SIG-M5 (cell line): ENCODE data around the gene CFB.
A peak's percentile ranks its signal among the peaks of the same experiment; 100 is the strongest.
"Not testable (repeated sequence)": the region's sequence is repeated elsewhere in the genome, so short reads cannot be mapped to it uniquely, and the experiment has no call there.

Experiments
- DNase-seq: peaks from one replicate; lab custom pipeline; 2025; lab: John Stamatoyannopoulos, UW

Gene CFB

GRCh38 chr6:31945507-31946369 lies at the start of gene CFB:
Gene CFB (plus strand): TSS chr6:31946095. CDS start chr6:31946222, 127 bp downstream.
- no peak for DNase-seq

- DNase-seq: no peak
These were observed 49.4 kb upstream of the CFB start for GRCh38 chr6:31896493-31896855.

GRCh38 chr6:31896856-31897611 lies 48.9 kb upstream of the CFB start:
- DNase-seq: no peak

- DNase-seq: peak; percentile 32
These were observed 48.1 kb upstream of the CFB start, which contains the start of gene EHMT2 for GRCh38 chr6:31897612-31898382. Gene EHMT2 (minus strand): TSS chr6:31897698. CDS start chr6:31897677, 21 bp downstream.

DNA sequence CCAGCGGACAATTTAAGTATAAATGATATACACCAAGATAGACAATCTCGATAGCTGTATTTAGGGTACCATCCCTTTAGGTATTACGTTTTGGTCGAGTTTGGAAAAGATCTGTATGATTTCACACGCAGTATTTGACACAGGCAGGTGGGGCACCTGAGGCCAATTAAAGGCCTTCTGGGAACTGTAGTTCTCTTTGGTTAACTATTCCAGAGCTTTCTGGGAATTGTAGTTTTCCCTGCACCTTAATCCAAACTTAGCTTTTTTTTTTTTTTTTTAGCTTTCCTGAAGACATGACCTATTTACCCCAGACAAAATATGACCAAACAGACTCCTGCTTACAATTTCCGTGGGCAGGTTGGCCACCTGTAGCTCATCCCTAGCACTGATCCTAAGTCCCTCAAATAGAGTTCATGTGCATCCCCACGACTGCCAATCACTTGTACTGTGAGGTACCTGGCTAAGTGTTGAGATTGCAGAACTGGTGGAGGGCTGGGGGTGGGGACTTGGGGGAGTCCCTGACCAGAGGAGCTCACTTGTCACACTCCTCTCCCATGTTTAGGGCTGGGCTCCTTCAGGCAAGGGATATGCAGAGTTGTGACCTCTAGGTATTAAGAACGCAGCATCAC lies 47.4 kb upstream of the CFB start:
- no peak for DNase-seq

GRCh38 chr6:31899215-31899614 lies 46.7 kb upstream of the CFB start:
- no peak for DNase-seq

DNA sequence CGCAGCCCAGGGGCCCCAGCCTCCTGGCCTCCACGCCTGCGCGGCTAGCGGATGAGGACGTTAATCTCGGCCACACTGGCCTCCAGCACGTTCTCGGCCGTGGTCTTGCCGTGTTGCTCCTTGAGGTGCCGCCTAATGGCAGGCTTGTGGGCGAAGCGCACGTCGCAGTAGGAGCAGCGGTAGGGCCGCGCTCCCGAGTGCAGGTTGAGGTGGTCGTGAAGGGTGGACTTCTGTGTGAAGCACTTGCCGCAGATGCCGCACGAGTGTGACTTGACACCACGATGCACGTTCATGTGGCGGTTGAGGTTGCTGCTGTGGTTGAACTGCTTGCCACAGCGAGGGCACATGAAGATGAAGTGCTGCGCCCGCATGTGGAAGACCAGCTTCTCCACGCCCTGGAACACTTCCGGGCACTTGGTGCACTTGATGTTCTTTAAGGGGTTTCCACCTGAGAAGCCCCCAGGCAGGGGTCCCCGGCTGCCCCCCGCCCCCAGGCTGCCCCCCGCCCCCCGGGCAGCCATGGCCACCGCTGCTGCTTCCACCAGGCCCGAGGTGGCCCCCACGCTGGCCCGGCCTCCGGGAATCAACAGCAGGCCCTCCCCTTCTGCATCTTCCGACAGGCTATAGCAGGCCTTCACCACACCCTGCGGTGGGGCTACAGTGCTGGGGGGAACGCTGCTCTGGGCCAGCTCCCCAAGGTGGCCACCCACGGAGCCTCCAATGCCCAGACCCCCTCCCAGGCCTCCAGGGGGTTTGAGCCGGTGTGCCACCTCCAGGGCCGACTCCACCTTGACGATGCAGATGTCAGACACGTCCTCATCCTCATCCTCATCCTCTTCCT lies 45.8 kb upstream of the CFB start:
- DNase-seq: no peak

DNA sequence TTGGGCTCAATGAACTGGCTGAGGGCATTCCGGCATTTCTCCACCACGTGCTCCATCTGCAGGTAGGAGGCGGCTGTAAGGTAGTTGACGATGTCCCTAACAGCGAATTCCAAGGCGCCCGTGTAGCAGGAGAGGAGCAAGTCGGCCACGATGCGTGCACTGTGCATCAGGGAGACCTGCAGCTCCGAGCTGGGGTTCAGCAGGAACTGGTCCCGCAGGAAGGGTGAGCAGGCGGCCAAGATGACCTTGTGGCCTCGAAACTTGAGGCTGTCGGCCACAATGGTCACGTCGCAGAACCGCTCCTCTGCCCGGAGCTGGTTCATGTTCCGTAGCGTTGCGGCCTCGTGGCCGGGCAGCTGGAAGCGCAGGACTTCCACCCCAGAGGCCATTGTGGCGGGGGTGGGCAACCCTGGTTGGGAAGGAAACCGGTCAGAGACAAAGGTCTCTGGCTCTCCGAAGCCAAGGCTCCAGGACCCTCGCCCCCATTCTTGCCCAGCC lies 44.9 kb upstream of the CFB start:
- DNase-seq: no peak

DNA sequence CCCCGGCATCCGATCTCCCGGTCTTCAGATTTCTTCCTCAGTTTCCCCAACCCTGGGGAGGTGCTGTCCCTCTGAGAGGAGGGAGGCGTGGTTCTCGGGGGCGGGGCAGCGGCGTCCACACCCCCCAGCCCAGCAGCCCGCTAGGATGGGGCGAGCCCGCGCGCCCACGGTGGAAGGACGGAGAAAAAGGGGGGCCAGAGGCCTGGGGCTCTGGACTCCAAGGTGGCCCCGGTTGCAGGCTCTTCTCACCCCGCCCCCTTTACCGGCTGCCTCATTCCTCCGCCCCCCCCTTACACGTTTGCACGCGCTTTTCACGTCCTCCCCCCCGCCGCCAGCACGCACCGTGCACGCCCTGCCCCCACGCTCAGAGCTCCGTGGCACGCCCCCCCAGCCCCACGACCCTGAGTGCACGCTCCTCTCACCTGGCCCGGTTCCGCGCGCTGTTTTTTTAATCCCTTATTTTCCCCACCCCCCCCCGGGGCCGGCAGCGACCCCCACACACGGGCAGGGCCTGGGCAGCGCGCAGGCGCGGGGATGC lies 44.4 kb upstream of the CFB start:
- no peak for DNase-seq

DNA sequence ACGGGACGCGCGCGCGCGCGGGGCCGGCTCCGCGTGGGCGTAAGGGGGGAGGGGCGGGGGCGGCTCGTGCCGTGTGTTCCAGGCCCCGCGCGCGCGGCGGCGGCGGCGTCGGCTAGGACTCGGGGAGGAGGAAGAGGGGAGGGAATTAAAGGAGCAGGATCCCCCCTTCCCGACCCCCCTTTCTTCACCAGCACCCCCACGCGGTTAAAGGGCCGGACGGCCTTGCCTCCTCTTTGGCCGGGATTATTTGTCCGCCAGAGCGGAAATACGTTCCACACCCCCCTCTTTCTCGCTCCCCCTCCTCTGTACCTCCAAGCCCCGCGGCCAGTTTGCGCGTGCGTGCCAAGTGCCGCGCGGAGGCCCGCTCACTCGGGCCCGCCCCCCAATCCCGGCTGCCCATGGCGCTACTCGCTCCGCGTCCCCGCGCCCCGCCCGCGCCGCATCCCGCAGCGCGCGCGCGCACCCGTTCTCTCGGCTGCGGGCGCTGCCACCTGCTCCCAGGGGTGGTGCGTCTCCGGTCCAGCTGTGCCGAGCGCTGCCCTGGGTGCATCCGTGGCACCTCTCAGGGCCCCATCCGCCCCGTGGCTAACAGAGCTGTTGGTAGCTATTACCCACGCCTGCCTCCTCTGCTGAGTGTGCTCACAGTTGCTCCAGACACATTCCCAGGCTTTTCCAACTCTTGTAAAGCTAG lies 43.8 kb upstream of the CFB start, which contains the start of gene ZBTB12:
TSS of gene ZBTB12 (minus strand) at position 134 of the 691 bp plus-strand sequence. CDS start 781 bp downstream, outside the sequence.
- DNase-seq: no peak

- no peak for DNase-seq
These were observed 41.9 kb upstream of the CFB start for GRCh38 chr6:31903957-31904356.

DNA sequence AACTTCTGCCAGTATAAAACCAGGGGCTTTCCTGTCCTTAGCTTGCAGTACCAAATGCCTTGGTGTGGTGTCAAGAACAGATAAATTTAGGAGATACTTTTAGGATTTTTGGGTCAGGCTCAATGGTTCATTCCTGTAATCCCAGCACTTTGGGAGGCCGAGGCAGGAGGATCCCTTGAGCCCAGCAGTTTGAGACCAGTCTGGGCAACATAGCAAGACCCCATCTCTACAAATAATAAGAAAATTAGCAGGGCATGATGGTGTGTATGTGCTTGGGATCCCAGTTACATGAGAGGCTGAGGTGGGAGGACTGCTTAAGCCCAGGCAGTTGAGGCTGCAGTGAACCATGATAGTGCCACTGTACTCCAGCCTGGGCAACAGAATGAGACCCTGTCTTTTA lies 40.9 kb upstream of the CFB start:
- DNase-seq: no peak

- DNase-seq: no peak
These were observed 39.8 kb upstream of the CFB start for GRCh38 chr6:31906122-31906521.

GRCh38 chr6:31906727-31907126 lies 39.2 kb upstream of the CFB start:
- DNase-seq: not testable (repeated sequence)

DNA sequence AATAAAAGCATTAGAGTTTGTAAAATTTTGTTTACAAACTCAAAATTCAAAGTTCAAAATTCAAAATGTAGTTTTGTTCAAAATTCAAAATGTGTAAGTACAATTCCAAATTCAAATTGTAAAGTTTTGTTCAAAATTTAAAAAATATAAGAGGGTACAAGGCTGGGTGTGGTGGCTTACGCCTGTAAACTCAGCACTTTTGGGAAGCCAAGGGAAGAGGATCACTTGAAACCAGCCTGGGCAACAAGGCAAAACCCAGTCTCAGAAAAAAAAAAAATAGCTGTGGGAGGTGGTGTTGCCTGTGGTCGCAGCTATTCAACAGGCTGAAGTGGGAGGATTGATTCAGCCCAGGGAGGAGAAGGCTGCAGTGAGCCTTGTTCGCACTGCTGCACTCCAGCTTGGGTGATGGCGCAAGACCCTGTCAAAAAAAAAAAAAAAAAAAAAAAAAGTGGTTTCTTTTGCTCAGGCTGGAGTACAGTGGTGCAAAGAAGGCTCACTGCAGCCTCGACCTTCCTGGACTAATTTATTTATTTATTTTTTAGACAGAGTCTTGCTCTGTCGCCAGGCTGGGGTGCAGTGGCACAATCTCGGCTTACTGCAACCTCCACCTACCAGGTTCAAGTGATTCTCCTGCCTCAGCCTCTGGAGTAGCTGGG lies 38.6 kb upstream of the CFB start:
- DNase-seq: peak; percentile 57

- not testable (repeated sequence) for DNase-seq
These were observed 37.6 kb upstream of the CFB start for GRCh38 chr6:31908255-31908654.

DNA sequence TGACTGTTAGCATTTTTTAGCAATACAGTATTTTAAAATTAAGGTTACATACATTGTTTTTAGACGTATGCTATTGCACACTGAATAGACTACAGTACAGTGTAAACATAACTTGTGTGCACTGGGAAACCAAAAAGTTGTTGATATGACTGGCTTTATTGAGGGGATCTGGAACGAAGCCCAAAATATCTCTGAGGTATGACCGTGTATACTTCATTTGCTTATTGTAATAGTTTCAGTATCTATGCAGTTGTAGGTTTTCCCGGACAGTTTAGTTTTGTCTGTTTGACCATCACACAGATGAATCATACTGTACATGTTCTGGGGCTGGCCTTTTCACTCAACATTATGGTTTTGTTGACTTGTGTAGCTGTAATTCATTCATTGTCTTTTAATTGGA lies 37.1 kb upstream of the CFB start:
- no peak for DNase-seq

GRCh38 chr6:31909298-31909697 lies 36.6 kb upstream of the CFB start:
- DNase-seq: not testable (repeated sequence)
